Skeletal muscle cell (primary cell): ENCODE measurements around the gene GCDH.
"Not testable (repeated sequence)": the region's sequence is repeated elsewhere in the genome, so short reads cannot be mapped to it uniquely, and the experiment has no call there.

ENCODE experiments used
- DNase-seq: peaks from one replicate; pipeline ENCODE4 v3.0.0-alpha.2; 2010; ENCODE audit warnings: low read depth
- H3K4me3 ChIP-seq: 2 replicates; pipeline ENCODE4 v1.5.1; 2011; ENCODE audit warnings: low read depth, mild to moderate bottlenecking, control low read depth, low read length, moderate library complexity

Gene GCDH

DNA sequence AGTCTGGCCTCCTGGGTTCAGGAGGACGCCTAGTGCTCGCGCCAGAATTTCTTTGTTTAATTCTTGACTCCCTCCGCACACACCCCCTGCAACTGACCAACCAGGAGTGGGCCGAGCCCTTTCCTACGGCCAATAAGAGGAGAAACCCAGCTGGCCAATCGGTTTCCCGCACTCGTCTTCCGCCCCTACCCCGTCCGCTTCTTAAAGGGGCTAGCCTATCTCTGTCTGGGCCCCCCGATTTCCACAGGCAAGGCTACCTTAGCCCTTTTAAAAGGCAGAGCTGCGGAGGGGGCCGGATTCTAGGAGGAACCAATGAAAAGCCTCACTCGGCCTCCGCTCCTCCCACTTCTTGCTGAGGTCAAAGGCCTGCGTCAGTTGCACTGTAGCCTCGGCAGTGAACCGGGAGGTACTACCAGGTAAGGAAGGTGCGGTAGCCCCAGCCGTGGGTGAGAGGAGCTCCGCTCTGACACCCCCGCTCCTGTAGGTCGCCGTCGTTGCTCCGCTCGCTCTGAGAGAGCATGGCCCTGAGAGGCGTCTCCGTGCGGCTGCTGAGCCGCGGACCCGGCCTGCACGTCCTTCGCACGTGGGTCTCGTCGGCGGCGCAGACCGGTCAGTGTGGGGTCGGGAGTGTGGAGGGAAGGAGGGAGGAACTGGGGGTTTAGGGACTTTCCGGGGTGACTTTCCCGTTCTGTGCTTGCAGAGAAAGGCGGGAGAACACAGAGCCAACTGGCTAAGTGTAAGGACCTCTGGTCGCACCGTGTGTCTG is at the start of gene GCDH:
TSS of gene GCDH (plus strand) at position 374 of the 766 bp plus-strand sequence. CDS start at position 519, 145 bp downstream.
- DNase-seq, result peak; percentile 94
- H3K4me3 ChIP-seq, result peak within 1 kb of the TSS; percentile 92

DNA sequence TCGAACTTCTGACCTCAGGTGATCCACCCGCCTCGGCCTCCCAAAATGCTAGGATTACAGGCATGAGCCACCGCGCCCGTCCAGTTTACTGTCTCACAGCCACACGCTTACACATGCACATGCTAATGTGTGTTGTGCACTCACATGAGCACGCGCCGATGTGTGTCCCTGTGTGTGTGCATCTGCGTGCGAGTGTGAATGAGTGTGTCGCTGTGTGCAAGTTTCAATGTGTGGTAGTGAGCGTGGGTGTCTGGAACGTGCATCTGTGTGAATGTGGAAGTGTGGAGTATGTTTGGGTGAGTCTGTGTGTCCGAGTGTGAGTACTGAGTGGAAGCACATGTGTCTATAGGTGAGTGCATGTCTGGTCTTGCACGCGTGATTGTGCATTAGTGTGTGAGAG is 48.4 kb upstream of the GCDH start:
- H3K4me3 ChIP-seq, result no peak overlapping the region
- no peak for DNase-seq

GRCh38 chr19:12843328-12843727 is 47.6 kb upstream of the GCDH start:
- DNase-seq, result no peak
- H3K4me3 ChIP-seq, result no peak overlapping the region

DNA sequence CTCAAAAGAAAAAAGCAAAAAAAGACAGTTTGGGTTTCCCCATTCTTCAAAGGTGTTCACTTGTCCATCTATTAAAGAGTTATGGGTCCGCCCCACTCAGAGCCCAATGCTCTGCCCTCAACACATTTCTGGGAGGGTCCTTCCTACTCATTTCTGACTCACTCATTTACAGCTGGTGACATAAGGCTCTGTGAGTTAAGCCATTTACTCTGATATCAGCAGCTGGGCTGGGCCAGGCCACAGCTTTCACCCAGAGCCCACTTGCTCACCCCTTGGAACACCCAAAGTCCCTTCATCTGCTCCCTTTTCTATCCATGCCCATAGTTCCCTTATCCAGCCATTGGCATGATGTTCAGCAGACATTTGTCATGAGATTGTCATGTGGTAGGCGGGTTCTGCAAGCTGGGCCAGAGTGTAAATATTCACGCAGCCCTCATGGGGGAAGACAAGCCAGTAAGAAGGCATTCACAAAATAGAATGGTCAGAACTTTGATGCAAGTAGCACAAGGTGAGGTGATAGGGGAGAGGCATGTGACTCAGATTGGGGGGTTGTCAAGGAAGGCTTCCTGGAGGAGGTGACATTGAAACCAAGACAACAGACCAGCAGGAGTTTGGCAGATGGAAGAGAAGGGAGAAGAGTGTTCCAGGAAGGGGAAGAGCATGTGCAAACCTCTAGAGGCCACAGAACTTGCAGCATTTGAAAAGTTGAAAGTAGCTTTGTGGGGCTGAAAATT is 46.8 kb upstream of the GCDH start:
- no peak for DNase-seq
- H3K4me3 ChIP-seq, result no peak overlapping the region

DNA sequence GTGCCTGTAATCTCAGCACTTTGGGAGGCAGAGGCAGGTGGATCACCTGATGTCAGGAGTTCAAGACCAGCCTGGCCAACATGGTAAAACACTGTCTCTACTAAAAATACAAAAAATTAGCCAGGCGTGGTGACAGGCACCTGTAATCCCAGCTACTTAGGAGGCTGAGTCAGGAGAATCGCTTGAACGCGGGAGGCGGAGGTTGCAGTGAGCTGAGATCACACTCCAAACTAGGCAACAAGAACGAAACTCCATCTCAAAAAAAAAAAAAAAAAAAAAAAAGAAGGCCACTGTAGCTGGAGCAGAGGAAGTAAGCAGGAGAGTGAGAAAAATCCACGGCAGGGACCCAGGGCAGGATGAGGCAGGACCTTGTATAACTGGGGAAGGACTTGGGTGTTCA is 44.3 kb upstream of the GCDH start:
- DNase-seq, H3K4me3 ChIP-seq: not testable (repeated sequence)

DNA sequence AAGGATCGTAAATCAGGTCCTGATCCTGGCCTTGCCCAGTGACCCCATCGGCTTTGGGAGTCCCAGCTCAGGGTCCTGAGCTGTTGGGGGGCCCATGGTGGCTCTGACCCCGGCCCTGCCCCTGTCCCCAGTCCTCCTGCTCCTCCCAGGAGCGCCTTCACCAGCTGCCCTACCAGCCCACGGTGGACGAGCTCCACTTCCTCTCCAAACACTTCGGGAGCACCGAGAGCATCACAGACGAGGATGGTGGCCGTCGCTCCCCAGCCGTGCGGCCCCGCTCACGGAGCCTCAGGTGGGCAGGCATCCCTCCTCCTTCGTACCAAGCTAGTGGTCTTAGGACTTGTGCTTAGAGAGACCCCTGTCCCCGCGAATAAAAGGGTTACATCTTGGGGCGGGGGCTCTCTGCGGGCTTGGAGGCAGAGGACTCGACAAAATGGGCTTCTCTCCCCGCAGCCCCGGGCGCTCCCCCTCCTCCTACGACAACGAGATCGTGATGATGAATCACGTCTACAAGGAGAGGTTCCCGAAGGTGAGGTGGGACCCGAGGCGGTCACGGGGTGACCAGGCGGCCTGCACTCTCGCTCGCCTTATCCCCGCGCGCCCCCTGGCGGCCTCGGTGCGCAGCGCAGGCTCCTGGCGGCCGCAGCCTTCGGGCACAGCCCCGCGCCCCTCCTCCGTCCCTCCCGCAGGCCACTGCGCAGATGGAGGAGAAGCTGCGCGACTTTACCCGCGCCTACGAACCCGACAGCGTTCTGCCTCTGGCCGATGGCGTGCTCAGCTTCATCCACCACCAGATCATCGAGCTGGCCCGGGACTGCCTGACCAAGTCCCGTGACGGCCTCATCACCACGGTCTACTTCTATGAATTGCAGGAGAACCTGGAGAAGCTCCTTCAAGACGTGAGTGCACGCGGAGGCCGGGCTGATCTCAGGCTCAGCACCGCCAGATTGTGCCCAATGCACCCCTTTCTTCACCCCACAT is 43.5 kb upstream of the GCDH start:
- peak overlapping the region; percentile 26 for H3K4me3 ChIP-seq
- no peak for DNase-seq

- no peak for DNase-seq
- H3K4me3 ChIP-seq, result no peak overlapping the region
These were observed 34.3 kb upstream of the GCDH start for GRCh38 chr19:12856653-12857052.

DNA sequence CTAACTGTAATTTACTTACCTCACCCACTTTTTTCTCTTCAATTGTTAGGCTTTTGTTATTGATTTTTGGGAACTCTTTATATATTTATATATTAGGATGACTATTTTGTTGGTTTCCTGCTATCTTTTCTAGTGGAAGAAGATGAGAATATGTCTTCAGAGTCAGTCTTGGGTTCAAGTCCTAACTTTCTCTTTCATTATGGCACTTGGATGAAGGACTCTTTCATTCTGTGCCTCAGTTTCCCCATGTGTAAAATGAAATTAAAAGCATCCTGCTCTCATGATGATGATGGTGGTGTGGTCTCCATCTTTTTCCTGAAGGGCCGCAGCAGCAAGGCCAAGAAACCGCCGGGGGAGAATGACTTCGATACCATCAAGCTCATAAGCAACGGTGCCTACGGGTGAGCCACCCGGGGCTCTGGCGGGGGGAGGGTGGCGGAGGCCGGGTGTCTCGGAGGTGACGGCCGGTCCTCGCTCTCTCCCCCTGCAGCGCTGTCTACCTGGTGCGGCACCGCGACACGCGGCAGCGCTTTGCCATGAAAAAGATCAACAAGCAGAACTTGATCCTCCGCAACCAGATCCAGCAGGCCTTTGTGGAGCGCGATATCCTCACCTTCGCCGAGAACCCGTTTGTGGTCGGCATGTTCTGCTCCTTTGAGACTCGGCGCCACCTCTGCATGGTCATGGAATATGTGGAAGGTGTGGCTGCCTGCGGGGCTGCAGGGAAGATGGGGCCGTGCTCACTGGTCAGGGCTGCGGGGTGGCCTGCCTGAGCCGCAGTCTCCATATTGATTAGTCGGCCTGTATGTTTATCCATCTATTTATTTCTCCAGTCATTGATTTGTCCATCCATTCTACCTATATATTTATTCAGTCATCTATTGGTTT is 32.7 kb upstream of the GCDH start:
- DNase-seq, result no peak
- no peak overlapping the region for H3K4me3 ChIP-seq

- no peak for DNase-seq
- H3K4me3 ChIP-seq, result no peak overlapping the region
These were observed 31.4 kb upstream of the GCDH start for GRCh38 chr19:12859546-12859945.

DNA sequence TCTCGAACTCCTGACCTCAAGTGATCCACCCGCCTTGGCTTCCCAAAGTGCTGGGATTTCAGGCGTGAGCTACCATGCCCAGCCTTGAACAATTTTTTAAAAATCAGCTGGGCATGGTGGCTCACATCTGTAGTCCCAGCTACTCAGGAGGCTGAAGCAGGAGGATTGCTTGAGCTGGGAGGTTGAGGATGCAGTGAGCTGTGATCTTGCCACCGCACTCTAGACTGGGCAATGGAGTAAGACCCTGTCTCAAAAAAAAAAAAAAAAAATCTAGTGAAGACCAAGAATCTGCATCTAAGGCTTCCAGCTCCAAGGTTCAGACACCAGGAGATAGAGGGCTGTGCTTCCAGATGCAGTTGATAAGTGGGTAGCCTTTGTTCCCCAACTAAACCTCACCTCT is 26.8 kb upstream of the GCDH start:
- DNase-seq, result no peak
- no peak overlapping the region for H3K4me3 ChIP-seq

GRCh38 chr19:12864721-12865715 is 25.9 kb upstream of the GCDH start:
- no peak overlapping the region for H3K4me3 ChIP-seq
- DNase-seq, result no peak

DNA sequence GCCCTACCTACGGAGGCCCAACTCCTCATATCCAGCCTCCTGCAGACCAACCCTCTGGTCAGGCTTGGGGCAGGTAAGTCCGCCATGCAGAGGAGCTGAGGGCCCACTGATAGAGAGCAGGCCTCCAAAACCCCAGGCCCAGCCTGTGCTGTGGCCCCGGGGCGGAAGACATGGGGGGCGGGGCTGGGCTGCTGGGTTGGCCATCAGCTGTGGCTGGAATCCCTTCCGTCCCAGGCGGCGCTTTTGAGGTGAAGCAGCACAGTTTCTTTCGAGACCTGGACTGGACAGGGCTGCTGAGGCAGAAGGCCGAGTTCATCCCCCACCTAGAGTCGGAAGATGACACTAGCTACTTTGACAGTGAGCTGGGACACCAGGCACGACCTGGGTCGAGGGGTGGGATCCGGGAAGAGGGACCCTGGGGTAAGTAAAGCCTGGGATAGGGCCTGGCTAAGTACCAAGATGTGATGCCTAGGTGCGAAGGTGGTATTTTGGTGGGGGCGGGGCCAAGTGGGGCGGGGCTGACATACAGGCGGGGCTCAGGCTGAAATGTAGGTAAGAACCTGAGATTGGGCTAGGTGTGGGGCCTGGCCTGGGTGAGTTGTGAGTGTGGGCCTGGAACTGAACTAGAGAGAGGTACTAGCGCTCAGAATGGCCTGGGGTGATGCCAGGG is 25.1 kb upstream of the GCDH start:
- no peak overlapping the region for H3K4me3 ChIP-seq
- DNase-seq, result no peak

GRCh38 chr19:12866416-12867119 is 24.4 kb upstream of the GCDH start:
- H3K4me3 ChIP-seq, result no peak overlapping the region
- no peak for DNase-seq

GRCh38 chr19:12867120-12868099 is 23.6 kb upstream of the GCDH start:
- no peak for DNase-seq
- peak overlapping the region; percentile 51 for H3K4me3 ChIP-seq

- no peak overlapping the region for H3K4me3 ChIP-seq
- no peak for DNase-seq
These were observed 22.3 kb upstream of the GCDH start for GRCh38 chr19:12868540-12869112.
